ENCODE measurements around the gene BEST2.
A peak's percentile ranks its signal among the peaks of the same experiment; 100 is the strongest.

DNA sequence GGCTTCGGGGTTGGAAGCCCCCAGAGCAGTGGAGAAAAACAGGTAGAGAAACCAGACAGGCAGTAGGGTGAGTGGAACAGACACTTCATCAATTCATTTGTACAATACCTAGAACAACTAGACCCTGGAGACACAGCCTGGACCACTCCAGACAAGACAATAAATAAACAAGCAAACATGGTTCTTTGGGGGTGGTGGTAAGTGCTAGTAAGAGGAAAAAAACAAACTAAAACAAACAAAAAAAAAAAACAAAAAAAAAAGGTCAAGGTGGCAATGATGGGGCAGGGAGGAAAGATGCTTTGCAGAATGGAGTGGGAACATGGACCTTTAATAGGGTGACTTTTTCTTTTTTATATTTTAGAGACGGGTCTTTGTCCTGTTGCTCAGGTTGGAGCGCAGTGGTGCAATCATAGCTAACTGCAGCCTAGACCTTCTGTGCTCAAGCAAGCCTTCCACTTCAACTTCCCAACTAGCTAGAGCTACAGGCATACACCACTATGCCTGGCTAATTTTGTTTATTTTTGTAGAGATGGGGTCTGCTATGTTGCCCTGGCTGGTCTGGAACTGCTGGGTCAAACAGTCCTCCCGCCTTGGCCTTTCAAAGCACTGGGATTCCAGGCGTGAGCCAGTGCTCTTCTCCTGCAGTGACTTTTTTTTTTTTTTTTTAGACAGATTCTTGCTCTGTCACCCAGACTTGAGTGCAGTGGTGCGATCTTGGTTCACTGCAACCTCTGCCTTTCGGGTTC lies 42.8 kb downstream of the BEST2 start:
- TF ChIP-seq ISL1 (CRISPR knock-in tag; IDR thresholded peaks at IDR 0.05) (no peak), ZFP3 (CRISPR knock-in tag; IDR thresholded peaks at IDR 0.05) (no peak), OSR1 (CRISPR knock-in tag; IDR thresholded peaks at IDR 0.05) (no peak), SNAI2 (CRISPR knock-in tag; IDR thresholded peaks at IDR 0.05) (no peak), ZFP30 (CRISPR knock-in tag; IDR thresholded peaks at IDR 0.05) (no peak), ZNF70 (CRISPR knock-in tag; IDR thresholded peaks at IDR 0.05) (no peak), TOX (CRISPR knock-in tag; IDR thresholded peaks at IDR 0.05; ENCODE audit: borderline replicate concordance) (0 out of 2 replicates have a peak, but pooled peaks have one; percentile 3), PPARA (CRISPR knock-in tag; IDR thresholded peaks at IDR 0.05; ENCODE audit: borderline replicate concordance) (no peak), ZNF8 (CRISPR knock-in tag; IDR thresholded peaks at IDR 0.05) (no peak), RARB (CRISPR knock-in tag; IDR thresholded peaks at IDR 0.05) (no peak), ZNF565 (CRISPR knock-in tag; conservative IDR thresholded peaks at IDR 0.05; ENCODE audit: low read depth) (no peak)
- TF ChIP-seq, protein P1, sequence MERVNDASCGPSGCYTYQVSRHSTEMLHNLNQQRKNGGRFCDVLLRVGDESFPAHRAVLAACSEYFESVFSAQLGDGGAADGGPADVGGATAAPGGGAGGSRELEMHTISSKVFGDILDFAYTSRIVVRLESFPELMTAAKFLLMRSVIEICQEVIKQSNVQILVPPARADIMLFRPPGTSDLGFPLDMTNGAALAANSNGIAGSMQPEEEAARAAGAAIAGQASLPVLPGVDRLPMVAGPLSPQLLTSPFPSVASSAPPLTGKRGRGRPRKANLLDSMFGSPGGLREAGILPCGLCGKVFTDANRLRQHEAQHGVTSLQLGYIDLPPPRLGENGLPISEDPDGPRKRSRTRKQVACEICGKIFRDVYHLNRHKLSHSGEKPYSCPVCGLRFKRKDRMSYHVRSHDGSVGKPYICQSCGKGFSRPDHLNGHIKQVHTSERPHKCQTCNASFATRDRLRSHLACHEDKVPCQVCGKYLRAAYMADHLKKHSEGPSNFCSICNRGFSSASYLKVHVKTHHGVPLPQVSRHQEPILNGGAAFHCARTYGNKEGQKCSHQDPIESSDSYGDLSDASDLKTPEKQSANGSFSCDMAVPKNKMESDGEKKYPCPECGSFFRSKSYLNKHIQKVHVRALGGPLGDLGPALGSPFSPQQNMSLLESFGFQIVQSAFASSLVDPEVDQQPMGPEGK (CRISPR knock-in tag; IDR thresholded peaks at IDR 0.05; ENCODE audit: borderline replicate concordance): no peak
- TF ChIP-seq, protein P2, sequence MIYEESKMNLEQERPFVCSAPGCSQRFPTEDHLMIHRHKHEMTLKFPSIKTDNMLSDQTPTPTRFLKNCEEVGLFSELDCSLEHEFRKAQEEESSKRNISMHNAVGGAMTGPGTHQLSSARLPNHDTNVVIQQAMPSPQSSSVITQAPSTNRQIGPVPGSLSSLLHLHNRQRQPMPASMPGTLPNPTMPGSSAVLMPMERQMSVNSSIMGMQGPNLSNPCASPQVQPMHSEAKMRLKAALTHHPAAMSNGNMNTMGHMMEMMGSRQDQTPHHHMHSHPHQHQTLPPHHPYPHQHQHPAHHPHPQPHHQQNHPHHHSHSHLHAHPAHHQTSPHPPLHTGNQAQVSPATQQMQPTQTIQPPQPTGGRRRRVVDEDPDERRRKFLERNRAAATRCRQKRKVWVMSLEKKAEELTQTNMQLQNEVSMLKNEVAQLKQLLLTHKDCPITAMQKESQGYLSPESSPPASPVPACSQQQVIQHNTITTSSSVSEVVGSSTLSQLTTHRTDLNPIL (CRISPR knock-in tag; IDR thresholded peaks at IDR 0.05; ENCODE audit: low read depth): peak; percentile 44
- TF ChIP-seq, protein P3, sequence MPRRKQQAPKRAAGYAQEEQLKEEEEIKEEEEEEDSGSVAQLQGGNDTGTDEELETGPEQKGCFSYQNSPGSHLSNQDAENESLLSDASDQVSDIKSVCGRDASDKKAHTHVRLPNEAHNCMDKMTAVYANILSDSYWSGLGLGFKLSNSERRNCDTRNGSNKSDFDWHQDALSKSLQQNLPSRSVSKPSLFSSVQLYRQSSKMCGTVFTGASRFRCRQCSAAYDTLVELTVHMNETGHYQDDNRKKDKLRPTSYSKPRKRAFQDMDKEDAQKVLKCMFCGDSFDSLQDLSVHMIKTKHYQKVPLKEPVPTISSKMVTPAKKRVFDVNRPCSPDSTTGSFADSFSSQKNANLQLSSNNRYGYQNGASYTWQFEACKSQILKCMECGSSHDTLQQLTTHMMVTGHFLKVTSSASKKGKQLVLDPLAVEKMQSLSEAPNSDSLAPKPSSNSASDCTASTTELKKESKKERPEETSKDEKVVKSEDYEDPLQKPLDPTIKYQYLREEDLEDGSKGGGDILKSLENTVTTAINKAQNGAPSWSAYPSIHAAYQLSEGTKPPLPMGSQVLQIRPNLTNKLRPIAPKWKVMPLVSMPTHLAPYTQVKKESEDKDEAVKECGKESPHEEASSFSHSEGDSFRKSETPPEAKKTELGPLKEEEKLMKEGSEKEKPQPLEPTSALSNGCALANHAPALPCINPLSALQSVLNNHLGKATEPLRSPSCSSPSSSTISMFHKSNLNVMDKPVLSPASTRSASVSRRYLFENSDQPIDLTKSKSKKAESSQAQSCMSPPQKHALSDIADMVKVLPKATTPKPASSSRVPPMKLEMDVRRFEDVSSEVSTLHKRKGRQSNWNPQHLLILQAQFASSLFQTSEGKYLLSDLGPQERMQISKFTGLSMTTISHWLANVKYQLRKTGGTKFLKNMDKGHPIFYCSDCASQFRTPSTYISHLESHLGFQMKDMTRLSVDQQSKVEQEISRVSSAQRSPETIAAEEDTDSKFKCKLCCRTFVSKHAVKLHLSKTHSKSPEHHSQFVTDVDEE (CRISPR knock-in tag; IDR thresholded peaks at IDR 0.05): no peak
